Measurements from ENCODE around the gene ZNRF4.

DNA sequence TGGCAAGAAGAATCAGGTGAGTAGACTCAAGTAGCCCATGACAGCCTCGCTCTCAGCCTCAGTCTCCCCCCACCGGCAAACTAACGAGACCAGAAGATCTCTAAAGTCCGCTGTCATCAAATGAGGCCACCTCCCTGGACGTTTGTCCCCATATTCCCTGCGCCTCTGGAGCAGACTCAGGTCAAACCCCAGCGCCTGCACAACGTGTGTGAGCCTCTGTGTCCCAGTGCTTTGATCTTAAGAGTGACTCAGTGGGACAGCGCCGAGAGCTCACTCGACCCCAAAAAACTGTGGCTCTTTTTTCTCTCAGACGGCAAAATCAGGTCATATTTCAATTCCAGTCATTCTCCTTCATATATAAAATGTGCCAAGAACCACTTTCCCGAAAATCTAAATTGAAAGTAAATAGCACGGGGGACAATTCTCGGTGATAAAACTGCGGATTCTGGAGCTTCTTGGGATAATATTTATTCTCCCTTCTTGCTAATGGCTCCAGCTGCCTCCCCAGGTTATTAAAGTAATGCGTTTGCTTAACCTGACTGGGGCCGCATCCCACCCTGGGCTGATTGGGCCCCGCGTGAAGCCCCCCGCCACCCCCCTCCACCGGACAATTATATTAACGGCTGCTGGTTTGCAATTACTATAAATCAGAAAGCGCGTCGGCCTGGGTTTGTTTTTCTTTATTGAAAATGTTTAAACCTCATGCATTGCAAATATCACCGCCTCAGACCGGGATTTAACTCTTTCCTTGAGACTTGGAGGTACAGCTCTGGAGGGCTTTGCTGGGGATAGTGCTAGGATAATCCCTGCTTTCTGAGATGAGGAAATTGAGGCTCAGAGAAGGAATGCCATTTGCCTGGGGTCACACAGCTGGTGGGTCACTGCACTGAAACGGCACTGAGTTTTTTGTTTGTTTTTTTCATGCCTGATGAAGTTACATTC, 37.5 kb upstream of the ZNRF4 start:
- no peak for TF ChIP-seq LEF1 (IDR thresholded peaks at IDR 0.05; ENCODE audit: borderline replicate concordance)
- TF ChIP-seq TARDBP (IDR thresholded peaks at IDR 0.05): no peak
- no peak for TF ChIP-seq FOXM1 (IDR thresholded peaks at IDR 0.05; ENCODE audit: borderline replicate concordance)
- TF ChIP-seq, protein P1, sequence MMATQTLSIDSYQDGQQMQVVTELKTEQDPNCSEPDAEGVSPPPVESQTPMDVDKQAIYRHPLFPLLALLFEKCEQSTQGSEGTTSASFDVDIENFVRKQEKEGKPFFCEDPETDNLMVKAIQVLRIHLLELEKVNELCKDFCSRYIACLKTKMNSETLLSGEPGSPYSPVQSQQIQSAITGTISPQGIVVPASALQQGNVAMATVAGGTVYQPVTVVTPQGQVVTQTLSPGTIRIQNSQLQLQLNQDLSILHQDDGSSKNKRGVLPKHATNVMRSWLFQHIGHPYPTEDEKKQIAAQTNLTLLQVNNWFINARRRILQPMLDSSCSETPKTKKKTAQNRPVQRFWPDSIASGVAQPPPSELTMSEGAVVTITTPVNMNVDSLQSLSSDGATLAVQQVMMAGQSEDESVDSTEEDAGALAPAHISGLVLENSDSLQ (IDR thresholded peaks at IDR 0.05): no peak
- no peak for TF ChIP-seq ARNT (IDR thresholded peaks at IDR 0.05)
- TF ChIP-seq BHLHE40 (IDR thresholded peaks at IDR 0.05; ENCODE audit: borderline replicate concordance): no peak
- no peak for TF ChIP-seq SP1 (IDR thresholded peaks at IDR 0.05)
- no peak for TF ChIP-seq ELF4 (IDR thresholded peaks at IDR 0.05)
- no peak for TF ChIP-seq FOXK2 (IDR thresholded peaks at IDR 0.05)
- no peak for TF ChIP-seq FOXA1 (IDR thresholded peaks at IDR 0.05)

All from HEK293T (cell line).